Spleen (tissue), 11 donors: ENCODE measurements around the gene FANCE. TPM values are rescaled to one million over a fixed set of nuclear protein-coding genes. Genes with fewer than 3 reads are reported as not detected.
A peak's percentile ranks its signal among the peaks of the same experiment; 100 is the strongest.

ENCODE experiments used
- DNase-seq: peaks from one replicate; pipeline ENCODE4 v3.0.0-alpha.2; 2020
- H3K27ac ChIP-seq, 8 donors: fragments of 200-600 bp; sonication (generic) in 7 of 8; 1 replicate in 4 of 8; 2 replicates in 4 of 8; pipeline versions ENCODE4 v1.5.0 to v1.8.0; 2016 to 2021; ENCODE audit warnings: inconsistent platforms in 4 of 8, mild to moderate bottlenecking in 4 of 8, moderate library complexity in 1 of 8
- H3K27me3 ChIP-seq, 7 donors: fragments of 200-600 bp; sonication (generic) in 6 of 7; replicated peaks in 1 of 7; 1 replicate in 4 of 7; 2 replicates in 3 of 7; pipeline versions ENCODE4 v1.5.0 to v1.8.0; 2016 to 2021; ENCODE audit warnings: inconsistent platforms in 3 of 7, mild to moderate bottlenecking in 1 of 7
- H3K36me3 ChIP-seq, 6 donors: fragments of 200-600 bp; sonication (generic) in 5 of 6; 1 replicate in 4 of 6; 2 replicates in 2 of 6; pipeline versions ENCODE4 v1.5.0 to v1.8.0; 2016 to 2021; ENCODE audit warnings: inconsistent platforms in 2 of 6
- H3K4me1 ChIP-seq, 6 donors: fragments of 200-600 bp; sonication (generic) in 5 of 6; 1 replicate in 3 of 6; 2 replicates in 3 of 6; pipeline versions ENCODE4 v1.5.0 to v1.8.0; 2016 to 2021; ENCODE audit warnings: inconsistent platforms in 3 of 6
- H3K4me3 ChIP-seq, 8 donors: fragments of 200-600 bp; sonication (generic) in 7 of 8; 1 replicate in 4 of 8; 2 replicates in 4 of 8; pipeline versions ENCODE4 v1.5.0 to v1.8.0; 2016 to 2021; ENCODE audit warnings: inconsistent platforms in 4 of 8, mild to moderate bottlenecking in 4 of 8, moderate library complexity in 2 of 8
- H3K9me3 ChIP-seq, 8 donors: fragments of 200-600 bp; sonication (generic) in 7 of 8; 1 replicate in 4 of 8; 2 replicates in 4 of 8; pipeline versions ENCODE4 v1.5.0 to v1.8.0; 2016 to 2021; ENCODE audit warnings: inconsistent platforms in 4 of 8
- CTCF ChIP-seq, 11 experiments: fragments of 200-600 bp in 7 of 11; fragments of 450-650 bp in 4 of 11; sonication (generic) in 4 of 11; IDR thresholded peaks in 8 of 11; conservative IDR thresholded peaks in 3 of 11; 1 replicate in 7 of 11; 2 replicates in 4 of 11; pipeline versions ENCODE4 v1.4.0 to v1.8.0; 2016 to 2021; ENCODE audit warnings: antibody characterized with exemption in 11 of 11, inconsistent platforms in 4 of 11, mild to moderate bottlenecking in 1 of 11
- POLR2A ChIP-seq, 3 donors: fragments of 450-650 bp; IDR thresholded peaks; one replicate each; pipeline ENCODE4 v1.5.1; 2017; ENCODE audit warnings: antibody characterized with exemption in 3 of 3, mild to moderate bottlenecking in 1 of 3
- POLR2AphosphoS5 ChIP-seq, 3 donors: sonication (generic); formaldehyde crosslinking; IDR thresholded peaks; one replicate each; pipeline ENCODE4 v1.5.1; 2017; ENCODE audit warnings: antibody characterized with exemption in 3 of 3
- WGBS, 5 donors: extraction: QIAGEN DNeasy Blood & Tissue Kit in 3 of 5; methylation state at CpG; one replicate each; pipeline versions ENCODE4 v1.1.5 to v1.1.7; 2013 to 2018; 5-methylcytosine and 5-hydroxymethylcytosine counted together
- intact Hi-C: fragments of 100-400 bp; cut with DNase I; formaldehyde crosslinking; loops from one replicate; pipeline ENCODE4 v1.15.0; 2023; ENCODE audit warnings: low total_unique reads
- polyA plus RNA-seq, 3 donors: library from polyadenylated mRNA; stranded (reverse); fragments of 200-250 nt; gene quantifications; one replicate each; pipeline ENCODE4 v1.2.1, GENCODE V29; 2013
- total RNA-seq, 7 donors: library from RNA; depleted of rRNA in 3 of 7; stranded (reverse); fragments of >200 nt in 3 of 7; fragmentation: NEBNext Ultra II Directional in 4 of 7; extraction: Animal tissue kit (Norgen Biotek cat#: 25700) in 4 of 7; gene quantifications; one replicate each; pipeline versions ENCODE4 v1.1.0 to v1.2.1, GENCODE V29; 2016 to 2021
- donor health status: healthy with polysubstance abuse.
- donor health status: DM: no; HTN: no; CAD: no; lungs with moderate emphysema.
- donor health status: DM: no; HTN: no; CAD: no.
- donor health status: Bipolar disorder and iron deficiency.
- donor health status: healthy.
- donor health status: DM: no; HTN: no; CAD: no.
- donor health status: DM: yes; HTN: yes; CAD: no.

Gene FANCE
- total and polyA plus RNA-seq, 10 donors = 2.9 to 5.8 (median 4.2) TPM

GRCh38 chr6:35496036-35496840 lies 44.1 kb downstream of the FANCE start:
- intact Hi-C loops = no loop called here
- peaks cover 5 to 72% (median 43%) of the 10 kb centered on the region in 6 donors for H3K4me1 ChIP-seq
- H3K27ac ChIP-seq = peak overlapping the region; percentile 20 to 86 (median 80)
- 22 to 72% (median 45%) methylated on average over 8 to 63 of the region's 63 CpGs for WGBS, 5 donors
- no peak for DNase-seq
- TF ChIP-seq CTCF (IDR thresholded peaks at IDR 0.05 in 8 of 11, conservative IDR thresholded peaks at IDR 0.05 in 3 of 11) (no peak), POLR2A (IDR thresholded peaks at IDR 0.05) (no peak), POLR2AphosphoS5 (IDR thresholded peaks at IDR 0.05) (no peak)
- H3K36me3 ChIP-seq = no peaks in the 10 kb centered on the region
- no peaks in the 10 kb centered on the region for H3K9me3 ChIP-seq
- H3K4me3 ChIP-seq = peak overlapping the region; percentile 48 to 86 (median 68)
- peaks cover 0 to 88% (median 25%) of the 10 kb centered on the region in 7 donors for H3K27me3 ChIP-seq

GRCh38 chr6:35496841-35497570 lies 44.9 kb downstream of the FANCE start, which contains the start of gene TEAD3:
Gene TEAD3 (minus strand): TSS chr6:35497079.
- Histone ChIP-seq H3K4me3 (peak within 1 kb of the TSS; percentile 48 to 86 (median 68)), H3K4me1 (peaks cover 5 to 65% (median 39%) of the 10 kb centered on the region in 6 donors), H3K36me3 (no peaks in the 10 kb centered on the region), H3K27me3 (peaks cover 0 to 88% (median 25%) of the 10 kb centered on the region in 7 donors), H3K9me3 (no peaks in the 10 kb centered on the region), H3K27ac (peak within 1 kb of the TSS; percentile 55 to 86 (median 84))
- intact Hi-C loops = no loop called here
- peak; percentile 84 for DNase-seq
- TF ChIP-seq CTCF (IDR thresholded peaks at IDR 0.05 in 8 of 11, conservative IDR thresholded peaks at IDR 0.05 in 3 of 11) (no peak), POLR2AphosphoS5 (IDR thresholded peaks at IDR 0.05) (no peak), POLR2A (IDR thresholded peaks at IDR 0.05) (no peak)
- WGBS, 5 donors = 0 to 1% (median 1%) methylated on average over 6 to 92 of the region's 98 CpGs

- intact Hi-C loops = no loop called here
- Histone ChIP-seq H3K27ac (peak overlapping the region; percentile 55 to 86 (median 84)), H3K9me3 (no peaks in the 10 kb centered on the region), H3K4me1 (peaks cover 5 to 57% (median 36%) of the 10 kb centered on the region in 6 donors), H3K36me3 (no peaks in the 10 kb centered on the region), H3K4me3 (peak overlapping the region; percentile 48 to 86 (median 68)), H3K27me3 (peaks cover 0 to 88% (median 25%) of the 10 kb centered on the region in 7 donors)
- TF ChIP-seq CTCF (IDR thresholded peaks at IDR 0.05 in 8 of 11, conservative IDR thresholded peaks at IDR 0.05 in 3 of 11) (peak in 1 of 11 experiments; percentile 13), POLR2A (IDR thresholded peaks at IDR 0.05) (no peak), POLR2AphosphoS5 (IDR thresholded peaks at IDR 0.05) (peak; percentile 39 to 78 (median 70))
- 2 to 7% (median 6%) methylated on average over 55 to 77 of the region's 77 CpGs for WGBS, 5 donors
- peak; percentile 86 for DNase-seq
Observed at GRCh38 chr6:35497571-35498421, 45.7 kb downstream of the FANCE start.
